LNCAP (cell line): ENCODE data around the gene AIP.
A peak's percentile ranks its signal among the peaks of the same experiment; 100 is the strongest.

ENCODE experiments used
- TF ChIP-seq, protein P1 (sequence below): fragments of 450-650 bp; IDR thresholded peaks from 2 replicates; pipeline ENCODE4 v1.5.1; 2017; ENCODE audit warnings: mild to moderate bottlenecking

Gene AIP

DNA sequence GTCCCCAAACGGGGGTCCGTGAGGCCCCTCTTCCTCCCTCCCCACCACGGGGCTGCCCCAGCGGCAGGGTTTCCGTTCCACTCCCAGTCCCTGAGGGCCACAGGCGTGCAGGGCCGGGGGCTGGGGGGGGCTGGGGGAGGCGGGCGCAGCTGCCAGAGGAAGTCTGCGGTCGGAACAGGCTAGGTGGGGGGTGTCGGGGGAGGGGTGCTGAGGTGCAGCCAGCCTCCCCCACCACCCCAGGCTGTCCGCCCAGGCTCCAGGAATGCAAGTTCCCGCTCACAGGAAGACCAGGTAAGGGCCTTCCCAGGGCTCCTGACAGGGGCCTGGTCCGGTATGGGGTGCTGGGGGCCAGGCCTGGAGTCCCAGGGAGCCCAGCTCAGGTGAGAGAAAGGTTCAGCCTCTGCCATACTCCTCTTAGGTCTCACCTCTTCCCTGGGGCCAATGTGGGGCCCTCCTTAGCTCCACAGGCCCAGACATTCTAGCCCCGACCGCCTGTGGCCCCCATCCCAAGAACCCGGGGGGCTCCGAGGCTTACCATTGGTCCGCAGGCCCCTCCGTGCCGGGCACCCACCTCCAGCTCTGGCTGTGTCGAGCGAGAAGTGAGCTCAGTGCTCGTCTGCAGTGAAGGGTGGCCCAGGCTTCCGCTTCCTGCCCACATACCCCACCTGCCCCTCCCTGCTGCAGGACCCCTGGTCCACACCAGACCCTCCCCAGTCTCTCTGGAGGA lies 45.6 kb upstream of the AIP start, which contains the start of gene PTPRCAP:
Gene PTPRCAP (minus strand): TSS at position 601 of the 727 bp plus-strand sequence. CDS start 63 bp downstream, at position 538.
- TF ChIP-seq, protein P1, sequence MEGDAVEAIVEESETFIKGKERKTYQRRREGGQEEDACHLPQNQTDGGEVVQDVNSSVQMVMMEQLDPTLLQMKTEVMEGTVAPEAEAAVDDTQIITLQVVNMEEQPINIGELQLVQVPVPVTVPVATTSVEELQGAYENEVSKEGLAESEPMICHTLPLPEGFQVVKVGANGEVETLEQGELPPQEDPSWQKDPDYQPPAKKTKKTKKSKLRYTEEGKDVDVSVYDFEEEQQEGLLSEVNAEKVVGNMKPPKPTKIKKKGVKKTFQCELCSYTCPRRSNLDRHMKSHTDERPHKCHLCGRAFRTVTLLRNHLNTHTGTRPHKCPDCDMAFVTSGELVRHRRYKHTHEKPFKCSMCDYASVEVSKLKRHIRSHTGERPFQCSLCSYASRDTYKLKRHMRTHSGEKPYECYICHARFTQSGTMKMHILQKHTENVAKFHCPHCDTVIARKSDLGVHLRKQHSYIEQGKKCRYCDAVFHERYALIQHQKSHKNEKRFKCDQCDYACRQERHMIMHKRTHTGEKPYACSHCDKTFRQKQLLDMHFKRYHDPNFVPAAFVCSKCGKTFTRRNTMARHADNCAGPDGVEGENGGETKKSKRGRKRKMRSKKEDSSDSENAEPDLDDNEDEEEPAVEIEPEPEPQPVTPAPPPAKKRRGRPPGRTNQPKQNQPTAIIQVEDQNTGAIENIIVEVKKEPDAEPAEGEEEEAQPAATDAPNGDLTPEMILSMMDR: no peak

DNA sequence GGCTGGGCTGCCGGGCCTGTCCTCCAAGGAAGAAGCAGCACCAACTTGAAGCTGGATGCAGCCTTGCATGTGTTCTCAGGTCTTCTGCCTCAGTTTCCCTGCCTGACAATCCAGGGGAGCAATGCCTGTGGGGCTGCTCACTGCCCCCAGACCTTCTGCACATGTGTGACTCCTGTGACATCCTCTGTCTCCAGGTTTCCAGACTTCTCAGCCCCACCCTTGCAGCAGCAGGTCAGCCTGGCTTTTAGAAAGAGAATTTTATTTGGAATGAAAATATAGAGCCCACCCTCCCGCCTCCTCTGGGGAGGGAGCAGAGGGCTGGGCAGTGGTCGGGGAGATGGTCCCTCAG lies 45.0 kb upstream of the AIP start:
- TF ChIP-seq, protein P1: no peak

DNA sequence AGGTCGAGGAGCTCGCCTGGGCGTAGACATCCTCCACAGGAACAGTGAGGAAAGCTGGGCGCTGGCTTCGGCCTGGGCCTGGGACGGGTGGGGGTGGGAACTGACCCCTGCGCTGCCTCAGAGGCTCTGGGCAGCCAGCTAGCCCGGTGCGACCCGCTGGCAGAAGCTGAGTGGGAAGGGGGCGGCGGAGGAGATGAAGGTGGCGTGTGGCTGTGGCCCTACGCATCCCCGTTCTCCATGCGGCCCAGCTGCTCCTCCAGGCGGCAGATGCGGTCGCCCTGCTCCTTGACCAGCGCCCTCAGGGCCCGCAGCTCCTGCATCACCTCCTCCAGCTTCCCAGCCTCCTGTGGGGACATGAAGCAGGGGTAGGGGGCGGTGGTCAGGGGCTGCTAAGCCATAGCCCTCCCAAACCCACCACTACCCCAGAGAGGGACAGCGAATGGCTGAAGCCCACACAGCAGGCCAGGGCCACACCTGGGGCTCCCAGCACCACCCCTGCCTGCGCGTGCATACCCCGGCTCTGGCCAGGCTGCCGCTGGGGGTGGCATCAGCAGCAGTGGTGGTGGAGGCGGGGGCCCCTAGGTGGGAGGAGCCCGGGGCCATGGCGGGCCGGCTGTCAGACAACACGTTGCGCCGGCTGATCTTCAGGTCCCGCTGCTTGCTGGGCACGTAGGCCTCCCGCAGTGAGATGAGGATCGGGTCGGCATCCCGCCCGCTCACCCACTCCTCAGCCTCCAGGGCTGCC lies 44.5 kb upstream of the AIP start:
- TF ChIP-seq, protein P1: no peak

DNA sequence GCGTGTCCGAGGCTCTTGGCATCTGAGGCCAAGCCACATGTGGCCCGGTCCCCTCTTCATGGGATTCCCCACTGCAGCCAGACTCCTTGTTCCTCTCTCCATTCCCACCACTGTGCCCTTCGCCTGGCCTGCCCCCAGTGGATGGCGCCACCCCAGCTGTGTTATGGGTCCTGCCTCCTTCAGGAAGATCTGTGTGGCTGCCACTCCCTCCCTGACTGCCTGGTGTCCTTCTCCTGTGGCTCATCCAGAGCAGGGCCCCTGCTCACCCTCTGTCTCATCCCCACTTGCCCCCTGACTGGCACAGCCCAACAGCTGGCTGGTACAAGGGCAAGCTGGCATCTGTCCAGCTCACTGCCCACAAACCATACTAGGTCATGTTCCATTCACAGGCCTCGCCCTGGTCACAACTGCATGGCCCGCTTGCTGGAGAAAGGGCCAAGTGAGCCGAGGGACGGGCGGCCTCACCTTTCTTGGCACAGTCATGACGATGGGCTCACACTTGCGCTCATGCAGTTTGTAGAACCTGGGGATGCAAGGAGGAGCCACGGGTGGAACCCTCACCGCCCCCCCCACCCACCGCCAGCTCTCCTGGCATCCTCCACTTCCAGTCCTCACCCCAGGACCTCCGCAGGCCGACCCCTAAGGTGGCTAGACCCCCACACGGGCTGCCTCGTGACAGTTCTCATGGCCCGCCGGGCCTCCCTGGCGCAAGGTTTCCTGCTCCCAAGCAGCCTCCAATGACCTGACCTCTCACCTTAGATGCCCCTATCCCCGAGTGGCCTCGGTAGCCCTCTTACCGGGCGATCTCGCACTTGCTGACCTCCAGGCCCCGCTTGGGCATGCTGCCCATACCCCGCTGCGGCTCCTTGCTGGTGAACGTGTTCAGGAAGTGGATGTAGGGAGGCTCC lies 43.3 kb upstream of the AIP start:
- TF ChIP-seq, protein P1: 0 out of 2 replicates have a peak, but pooled peaks have one; percentile 28

DNA sequence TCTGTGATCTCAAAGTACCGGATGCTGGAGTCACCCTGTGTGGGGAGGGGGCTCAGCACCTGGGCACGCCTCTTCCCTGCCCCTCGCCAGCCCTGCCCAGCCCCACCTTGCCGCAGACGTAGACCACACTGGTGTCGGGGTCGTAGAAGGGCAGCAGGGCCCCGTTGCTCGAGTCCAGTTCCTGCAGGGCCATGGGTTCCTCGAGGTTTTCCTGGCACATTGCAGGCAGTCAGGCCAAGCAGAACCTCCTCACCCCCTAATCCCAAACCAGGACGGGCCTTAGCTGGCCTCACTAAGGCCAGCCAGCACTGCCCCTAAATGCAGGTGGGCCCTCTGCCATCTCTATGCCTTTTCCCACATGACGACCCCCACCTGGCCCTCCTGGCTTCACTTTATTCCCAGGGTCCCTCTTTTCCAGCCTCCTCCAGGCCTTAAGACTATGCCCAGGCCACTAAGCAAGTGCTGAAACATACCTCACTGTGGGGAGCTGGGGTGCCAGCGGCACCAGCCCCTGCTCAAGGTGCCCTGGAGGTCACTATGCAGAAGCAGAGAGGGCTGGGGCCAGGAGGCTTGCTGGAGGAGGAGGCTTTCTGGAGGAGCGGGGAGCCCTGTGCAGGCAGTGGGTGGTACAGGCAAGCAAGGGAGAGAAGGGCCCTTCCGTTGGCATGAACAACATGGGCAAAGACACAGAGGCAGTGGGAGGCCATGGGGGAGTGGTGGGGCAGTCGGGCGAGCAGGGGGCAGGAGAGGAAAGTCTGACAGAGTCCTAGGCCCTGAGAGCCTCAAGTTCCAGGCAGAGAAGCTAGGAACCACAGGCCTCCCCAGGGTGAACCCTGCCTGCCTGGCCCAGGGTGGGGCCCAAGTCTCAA lies 42.4 kb upstream of the AIP start:
- TF ChIP-seq, protein P1: no peak

DNA sequence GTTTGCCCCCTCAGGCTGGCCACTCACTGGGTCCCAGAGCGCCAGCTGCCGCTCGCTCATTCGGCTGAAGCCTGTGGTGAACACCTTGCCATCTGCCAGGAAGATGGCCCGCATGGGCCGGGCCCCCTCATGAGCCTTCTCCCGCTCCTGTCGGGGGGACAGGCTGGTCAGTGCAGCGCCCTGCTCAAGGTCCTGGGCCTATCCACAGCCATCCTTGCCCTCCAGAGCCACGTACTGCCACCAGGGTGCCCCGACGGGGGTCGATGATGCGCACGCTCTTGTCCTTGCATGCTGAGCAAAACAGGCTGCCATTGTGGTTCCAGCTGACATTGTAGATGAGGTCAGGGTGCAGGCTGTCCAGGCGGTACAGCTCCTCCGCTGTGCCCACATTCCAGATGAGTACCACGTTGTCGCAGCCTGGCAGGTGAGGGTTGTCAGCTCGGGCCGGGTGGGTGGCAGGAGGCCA lies 41.7 kb upstream of the AIP start:
- TF ChIP-seq, protein P1: no peak
